SK-MEL-5 (cell line): ENCODE results near the gene USO1. TPM values are rescaled to one million over a fixed set of nuclear protein-coding genes. Genes with fewer than 3 reads are reported as not detected.
"Not testable (repeated sequence)": the region's sequence is repeated elsewhere in the genome, so short reads cannot be mapped to it uniquely, and the experiment has no call there.

Experiments
- DNase-seq: peaks from one replicate; pipeline ENCODE4 v3.0.0-alpha.2; 2016; ENCODE audit warnings: low read depth, low spot score
- in situ Hi-C: cut with HindIII; loops from 2 replicates; pipeline ENCODE4 v1.10.0; 2016; ENCODE audit warnings: low sequenced_read_pairs, high pct_unique_total_duplicates, low pct_unique_long_range_greater_than_20kb
- total RNA-seq: library from RNA; depleted of rRNA; stranded (reverse); fragments of >200 nt; shearing (Covaris generic); gene quantifications from 2 replicates; pipeline ENCODE4 v1.2.3, GENCODE V29; 2014

USO1 gene
- total RNA-seq, 1 experiment from 2014 or later, result 80.7 TPM

DNA sequence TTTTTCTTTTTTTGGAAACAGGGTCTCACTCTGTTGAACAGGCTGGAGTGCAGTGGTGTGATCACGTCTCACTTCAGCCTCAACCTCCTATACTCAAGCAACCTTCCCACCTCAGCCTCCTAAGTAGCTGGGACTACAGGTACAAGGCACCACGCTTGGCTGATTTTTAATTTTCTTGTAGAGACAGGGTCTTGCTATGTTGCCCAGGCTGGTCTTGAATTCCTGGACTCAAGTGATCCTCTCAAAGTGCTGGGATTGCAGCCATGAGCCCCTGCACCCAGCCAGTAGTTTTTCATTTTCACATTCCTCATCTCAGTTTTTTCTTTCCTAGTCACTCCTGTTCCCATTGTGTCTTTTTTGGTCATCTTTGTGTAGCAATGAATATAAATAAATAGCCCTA, 11.1 kb downstream of the USO1 start:
- no peak for DNase-seq
- in situ Hi-C loops, result no loop called here

DNA sequence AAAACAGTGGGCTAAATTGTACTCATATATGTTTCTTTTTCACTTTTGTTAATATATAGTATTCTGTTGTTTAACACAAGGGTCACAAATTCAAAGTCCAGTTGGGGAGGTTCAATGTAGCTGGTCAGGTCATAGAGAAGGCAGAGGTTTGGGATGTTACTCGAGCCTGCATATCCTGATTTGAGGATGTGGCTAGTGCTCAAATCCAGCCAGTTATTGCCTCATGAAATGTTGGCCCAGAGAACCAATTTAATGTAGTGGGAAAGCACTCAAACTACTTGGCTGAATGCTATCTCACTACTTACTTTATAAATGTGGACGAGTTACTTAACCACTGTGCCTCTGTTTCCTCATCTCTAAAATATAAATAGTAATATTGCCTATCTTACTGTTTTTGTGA, 12.5 kb downstream of the USO1 start:
- in situ Hi-C loops, result no loop called here
- no peak for DNase-seq

DNA sequence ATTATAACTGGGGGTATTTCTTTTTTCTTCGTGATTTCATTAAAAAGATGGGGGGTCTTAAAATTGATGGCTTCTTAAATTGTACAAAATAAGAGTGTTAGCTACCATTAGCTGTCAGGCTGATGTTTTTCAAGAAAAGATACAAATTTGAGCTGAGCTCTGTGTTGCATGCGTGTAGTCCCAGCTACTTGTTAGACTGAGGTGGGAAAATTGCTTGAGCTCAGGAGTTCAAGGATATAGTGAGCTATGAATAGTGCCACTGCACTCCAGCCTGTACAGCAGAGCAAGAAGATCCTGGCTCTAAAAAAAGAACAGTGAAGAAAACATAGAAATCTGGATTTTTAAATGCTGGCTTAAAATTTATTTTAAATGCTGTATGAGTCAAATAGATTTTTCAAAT, 13.0 kb downstream of the USO1 start:
- in situ Hi-C loops, result no loop called here

DNA sequence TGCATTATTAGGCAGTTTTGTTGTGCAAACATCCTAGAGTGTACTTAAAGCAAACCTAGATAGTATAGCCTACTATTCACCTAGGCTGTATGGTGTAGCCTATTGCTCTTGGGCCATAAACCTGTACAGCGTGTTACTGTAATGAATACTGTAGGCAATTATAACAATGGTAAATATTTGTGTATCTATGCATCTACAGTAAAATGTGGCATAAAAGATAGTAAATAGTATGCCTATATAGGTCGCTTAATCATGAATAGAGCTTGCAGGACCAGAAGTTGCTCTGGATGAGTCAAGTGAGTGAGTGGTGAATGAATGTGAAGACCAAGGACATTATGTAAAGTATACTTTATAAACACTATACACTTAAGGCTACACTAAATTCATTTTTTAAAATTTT, 16.6 kb downstream of the USO1 start:
- no peak for DNase-seq

More for the DNA sequence above, 13.0 kb downstream of the USO1 start:
- no peak for DNase-seq

DNA sequence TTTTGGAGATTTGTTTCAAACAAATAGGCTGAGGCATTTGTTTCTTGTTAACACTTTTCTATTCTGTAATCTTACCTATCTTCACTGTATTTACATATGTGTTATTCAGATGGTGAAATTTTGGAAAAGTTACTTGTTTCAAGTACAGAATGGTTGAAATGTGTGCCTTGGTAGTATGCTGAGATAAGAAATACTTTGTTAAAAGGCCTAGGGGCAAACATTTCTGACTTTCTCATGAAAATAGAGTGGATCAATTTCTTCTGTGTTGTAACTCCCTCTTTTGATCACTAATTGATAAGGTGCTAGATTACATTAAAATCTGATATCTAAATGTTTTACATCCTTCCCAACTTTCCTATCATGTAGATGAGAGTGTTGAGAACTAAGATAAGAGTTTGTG, 18.1 kb downstream of the USO1 start:
- in situ Hi-C loops, result no loop called here
- DNase-seq, result no peak

More for the DNA sequence above, 16.6 kb downstream of the USO1 start:
- in situ Hi-C loops, result no loop called here

DNA sequence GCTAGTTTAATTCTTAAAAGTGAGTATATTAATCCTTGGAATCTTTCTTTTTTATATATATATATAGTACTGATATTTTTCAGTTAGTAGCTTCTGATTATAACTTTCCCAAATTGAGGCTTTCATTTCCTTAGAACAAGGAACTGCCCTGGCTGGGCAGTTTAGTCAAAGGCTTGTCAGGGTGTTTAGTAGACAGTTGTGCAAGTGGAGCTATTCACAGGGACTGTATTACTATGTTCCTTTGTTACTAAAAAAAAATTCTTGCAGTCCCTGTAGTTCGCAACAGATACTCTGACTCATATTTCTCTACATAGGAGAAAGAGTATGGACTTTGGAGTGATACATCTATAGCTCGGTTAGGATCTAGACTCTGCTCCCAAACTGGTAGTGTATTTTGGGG, 20.8 kb downstream of the USO1 start:
- peak; percentile 6 for DNase-seq
- in situ Hi-C loops, result no loop called here

DNA sequence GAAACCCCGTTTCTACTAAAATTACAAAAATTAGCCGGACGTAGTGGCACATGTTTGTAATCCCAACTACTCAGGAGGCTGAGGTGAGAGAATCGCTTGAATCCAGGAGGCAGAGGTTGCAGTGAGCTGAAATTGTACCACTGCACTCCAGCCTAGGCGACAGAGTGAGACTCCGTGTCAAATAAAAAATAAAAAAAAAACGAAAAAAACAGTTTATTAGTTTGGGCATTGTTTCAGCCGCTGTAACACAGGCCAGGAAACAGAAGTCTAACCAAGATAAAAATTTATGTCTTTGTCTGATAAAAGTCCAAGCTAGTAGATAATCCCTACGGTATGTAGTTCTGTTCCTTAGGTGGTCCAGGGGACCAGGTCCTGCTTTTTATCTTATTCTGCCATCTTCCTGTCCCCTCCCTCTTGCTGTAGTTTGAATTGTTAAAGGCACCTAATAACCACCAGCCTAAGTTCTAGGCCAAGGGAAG, 21.4 kb downstream of the USO1 start:
- in situ Hi-C loops, result no loop called here
- DNase-seq, result no peak

DNA sequence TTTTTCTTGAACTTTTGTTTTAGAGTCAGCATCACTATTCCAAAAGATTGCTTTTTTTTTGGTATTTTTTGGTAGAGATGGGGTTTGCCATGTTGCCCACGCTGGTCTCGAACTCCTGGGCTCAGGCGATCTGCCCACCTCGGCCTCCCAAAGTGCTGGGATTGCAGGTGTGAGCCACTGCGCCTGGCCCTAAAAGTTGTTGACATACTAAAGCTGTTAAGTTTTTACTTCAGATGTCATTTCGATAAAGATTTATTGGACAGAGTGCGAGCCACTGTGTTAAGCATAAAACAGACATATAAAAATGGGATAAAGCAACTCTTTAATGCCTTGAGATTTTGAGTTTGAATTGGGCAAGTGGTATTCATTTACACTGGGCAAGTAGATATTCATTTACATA, 28.3 kb downstream of the USO1 start:
- in situ Hi-C loops, result no loop called here

DNA sequence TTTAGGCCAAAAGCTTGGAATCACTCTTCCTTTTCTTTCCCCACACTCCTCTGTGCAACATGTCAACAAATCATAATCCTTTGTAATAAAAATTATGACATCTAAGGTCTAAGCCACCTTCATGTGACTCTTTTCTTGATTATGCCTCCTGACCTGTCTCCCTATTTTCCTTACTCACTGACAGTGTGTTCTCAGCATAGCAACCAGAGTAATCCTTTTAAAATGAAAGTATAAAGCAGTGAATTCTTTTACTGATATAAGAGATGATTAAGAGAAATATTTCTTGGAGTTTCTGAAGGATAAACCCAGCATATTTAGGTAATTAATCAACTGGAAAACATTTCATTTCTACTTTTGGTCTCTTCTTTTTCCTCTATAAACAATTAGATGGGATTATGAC, 44.7 kb downstream of the USO1 start:
- in situ Hi-C loops, result no loop called here
- no peak for DNase-seq

More for the DNA sequence above, 28.3 kb downstream of the USO1 start:
- DNase-seq, result no peak

DNA sequence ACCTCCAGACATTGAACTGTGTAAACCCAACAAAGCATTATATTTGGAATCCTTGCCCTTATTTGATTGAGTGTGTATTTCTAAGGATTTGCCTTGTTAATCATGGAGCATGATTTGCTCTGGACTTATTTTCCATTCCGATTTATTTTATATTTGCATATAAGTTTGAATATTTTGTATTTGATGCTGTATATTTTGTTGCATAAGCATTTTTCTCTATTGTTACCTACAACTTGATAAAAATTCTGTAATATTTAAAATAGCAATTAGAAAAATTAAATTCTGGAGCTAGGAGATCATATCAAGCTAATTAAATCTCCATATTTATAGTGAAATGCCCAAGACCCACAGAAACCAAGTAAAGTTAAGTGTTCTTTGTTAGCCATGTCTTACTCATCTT, 47.2 kb downstream of the USO1 start:
- no peak for DNase-seq
- in situ Hi-C loops, result no loop called here

DNA sequence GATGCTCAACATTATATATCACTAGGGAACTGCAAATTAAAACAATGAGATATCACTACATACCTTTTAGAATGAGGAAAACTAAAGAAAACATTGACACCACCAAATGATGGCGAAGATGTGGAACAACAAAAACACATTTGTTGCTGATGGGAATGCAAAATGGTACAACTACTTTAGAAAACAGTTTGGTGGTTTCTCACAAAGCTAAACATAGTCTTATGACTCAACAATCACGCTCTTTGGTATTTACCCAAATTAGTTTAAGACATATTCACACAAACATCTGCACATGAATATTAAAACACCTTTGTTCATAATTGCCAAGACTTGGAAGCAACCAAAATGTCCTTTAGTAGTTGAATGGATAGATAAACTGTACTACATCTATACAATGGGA, 53.2 kb downstream of the USO1 start:
- in situ Hi-C loops, result no loop called here
- DNase-seq, result no peak

DNA sequence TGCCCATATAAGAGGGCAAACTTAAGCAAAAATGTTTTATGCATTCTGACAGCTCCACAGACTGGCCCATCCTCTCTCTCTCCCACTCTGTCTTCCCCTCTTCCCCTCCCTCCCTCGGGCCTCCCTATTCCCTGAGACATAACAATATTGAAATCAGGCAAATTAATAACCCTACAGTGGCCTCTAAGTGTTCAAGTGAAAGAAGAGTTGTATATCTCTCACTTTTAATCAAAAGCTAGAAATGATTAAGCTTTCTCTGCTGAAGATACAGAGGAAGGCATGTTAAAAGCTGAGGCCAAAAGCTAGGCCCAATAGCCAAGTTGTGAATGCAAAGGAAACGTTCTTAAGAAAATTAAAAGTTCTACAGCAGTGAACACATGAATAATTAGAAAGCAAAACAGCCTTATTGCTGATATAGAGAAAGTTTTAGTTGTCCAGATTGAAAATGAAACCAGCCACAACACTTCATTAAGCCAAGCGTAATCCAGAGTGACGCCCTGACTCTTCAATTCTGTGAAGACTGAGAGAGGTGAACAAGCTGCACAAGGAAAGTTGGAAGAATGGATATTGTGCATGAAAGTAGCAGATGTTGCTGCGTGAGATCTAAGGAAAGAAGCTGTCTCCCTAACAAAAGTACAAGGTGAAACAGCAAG, 54.9 kb downstream of the USO1 start:
- DNase-seq, result no peak
- in situ Hi-C loops, result no loop called here

DNA sequence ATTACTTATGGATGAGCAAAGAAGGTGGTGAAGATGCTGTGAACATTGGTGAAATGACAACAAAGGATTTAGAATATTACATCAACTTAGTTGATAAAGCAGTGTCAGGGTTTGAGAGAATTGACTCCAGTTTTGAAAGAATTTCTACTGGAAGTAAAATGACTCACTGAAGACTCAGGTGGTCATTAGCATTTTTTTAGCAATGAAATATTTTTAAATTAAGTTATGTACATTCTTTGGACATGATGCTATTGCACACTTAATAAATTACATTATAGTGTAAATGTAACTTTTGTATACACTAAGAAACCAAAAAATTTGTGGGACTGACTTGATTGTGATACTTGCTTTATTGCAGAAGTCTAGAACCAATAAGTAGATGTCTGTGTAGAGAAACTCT, 56.9 kb downstream of the USO1 start:
- in situ Hi-C loops, result no loop called here
- DNase-seq, result no peak

DNA sequence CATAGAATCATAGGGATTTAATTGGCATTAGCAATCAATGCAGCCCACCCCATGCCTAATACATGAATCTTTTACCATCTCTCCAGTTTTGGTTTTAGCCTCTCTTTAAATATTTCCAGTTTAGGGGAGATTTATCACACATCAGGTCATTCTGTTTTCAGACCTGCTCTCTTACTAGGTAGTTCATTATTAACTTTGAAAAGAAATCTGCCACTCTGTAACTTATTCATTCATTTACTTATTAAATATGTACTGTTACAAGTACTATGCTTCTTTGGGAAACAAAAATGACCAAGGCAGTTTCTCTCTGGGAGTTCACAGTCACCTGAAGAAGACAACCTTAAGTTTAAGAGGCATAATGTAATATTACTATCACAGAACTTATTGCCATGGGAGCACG, 62.1 kb downstream of the USO1 start:
- in situ Hi-C loops, result no loop called here
- no peak for DNase-seq

DNA sequence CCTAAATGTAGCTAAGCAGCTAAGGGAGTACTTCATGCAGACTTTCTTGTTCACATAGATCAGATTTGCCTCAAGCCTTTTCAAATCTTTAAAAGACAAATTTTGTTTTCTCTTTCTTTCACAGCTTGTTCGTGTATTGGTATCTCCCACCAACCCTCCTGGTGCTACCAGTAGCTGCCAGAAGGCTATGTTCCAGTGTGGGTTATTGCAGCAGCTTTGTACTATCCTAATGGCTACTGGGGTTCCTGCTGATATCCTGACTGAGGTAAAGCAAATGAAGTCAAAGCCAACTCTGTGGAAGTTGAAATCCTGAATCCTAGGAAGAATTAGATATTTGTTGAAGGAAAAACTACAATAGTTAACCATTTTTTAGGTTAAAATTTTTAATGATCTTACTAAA, 62.6 kb downstream of the USO1 start:
- DNase-seq, result no peak
- in situ Hi-C loops, result no loop called here

DNA sequence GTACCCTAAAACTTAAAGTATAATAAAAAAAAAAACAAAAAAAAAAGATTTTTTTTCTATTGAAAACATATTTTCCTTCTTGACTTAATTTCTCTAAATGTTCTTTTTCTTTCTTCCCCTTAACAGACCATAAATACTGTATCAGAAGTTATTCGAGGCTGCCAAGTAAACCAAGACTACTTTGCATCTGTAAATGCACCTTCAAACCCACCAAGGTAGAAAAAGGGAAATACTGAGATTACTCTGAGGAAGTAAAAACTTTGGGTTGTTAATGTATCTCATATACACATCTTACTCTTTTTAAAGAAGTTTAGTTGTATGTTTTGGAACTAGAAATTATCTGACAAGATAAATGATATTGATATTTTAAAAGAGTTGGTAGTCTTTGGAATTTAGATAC, 65.6 kb downstream of the USO1 start:
- in situ Hi-C loops, result no loop called here
- DNase-seq, result no peak

DNA sequence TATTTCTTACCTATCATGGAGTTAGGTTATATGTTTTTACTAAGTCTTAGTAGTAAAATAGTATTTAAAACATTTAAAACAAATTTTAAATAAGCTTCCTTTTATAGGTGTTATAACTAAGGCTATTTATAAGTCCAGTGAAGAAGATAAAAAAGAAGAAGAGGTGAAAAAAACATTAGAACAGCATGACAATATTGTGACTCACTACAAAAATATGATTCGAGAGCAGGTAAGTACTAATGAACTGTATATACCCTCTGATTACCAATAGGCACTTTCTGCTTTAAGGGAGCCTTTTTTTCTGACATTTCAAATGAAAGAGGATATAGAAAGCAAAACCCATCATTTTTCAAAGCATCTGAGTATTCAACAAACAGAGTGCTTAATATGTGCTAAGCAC, 76.6 kb downstream of the USO1 start:
- in situ Hi-C loops, result no loop called here
- no peak for DNase-seq

DNA sequence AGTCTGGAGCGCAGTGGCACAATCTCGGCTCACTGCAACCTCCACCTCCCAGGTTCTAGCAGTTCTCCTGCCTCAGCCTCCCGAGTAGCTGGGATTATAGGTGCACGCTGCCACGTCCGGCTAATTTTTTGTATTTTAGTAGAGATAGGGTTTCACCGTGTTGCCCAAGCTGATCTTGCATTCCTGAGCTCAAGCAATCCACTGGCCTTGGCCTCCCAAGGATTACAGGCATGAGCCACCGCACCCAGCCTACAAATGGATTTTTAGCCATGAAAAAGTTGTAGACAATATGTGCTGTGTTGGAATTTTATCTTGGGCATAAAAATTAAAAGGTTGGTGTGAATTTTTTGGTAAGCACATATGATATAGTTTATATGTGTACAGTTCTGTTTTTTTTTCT, 81.7 kb downstream of the USO1 start:
- in situ Hi-C loops, DNase-seq: not testable (repeated sequence)

DNA sequence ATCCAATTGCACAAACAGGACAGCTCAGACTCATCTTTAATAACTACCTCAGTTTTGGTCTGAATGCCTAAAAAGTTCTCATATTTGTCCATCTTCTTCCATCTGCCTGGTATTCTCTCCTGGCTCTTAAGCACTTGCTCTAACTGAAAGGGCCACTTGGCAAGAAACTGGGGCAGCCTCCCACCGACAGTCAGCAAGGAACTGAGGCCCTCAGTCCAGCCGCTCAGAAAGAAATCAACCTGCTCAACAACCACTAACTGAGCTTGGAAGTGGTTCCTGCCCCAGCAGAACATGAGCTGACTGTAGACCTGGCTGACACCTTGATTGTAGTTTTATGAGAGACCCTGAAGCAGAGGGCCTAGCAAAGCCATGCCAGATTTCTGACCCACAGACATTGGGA, 93.5 kb downstream of the USO1 start:
- no peak for DNase-seq
- in situ Hi-C loops, result no loop called here

DNA sequence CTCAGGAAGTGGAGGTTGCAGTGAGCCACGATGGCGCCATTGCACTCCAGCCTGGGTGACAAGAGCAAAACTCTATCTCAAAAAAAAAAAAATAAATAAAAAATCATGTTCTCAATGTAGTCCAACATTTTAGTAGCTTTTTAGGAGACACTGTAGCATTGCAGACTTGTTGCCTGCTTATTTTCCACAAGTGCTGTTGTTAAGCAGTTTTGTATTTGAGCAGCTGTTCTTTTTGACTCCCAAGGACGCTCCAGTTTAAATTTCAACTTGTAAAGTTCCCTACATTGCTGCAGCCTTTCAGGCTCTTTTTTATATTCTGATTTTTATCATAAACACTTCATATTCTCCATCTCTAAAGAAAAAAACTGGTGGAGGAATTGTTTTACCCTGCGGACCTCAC, 94.7 kb downstream of the USO1 start:
- DNase-seq, result no peak
- in situ Hi-C loops, result no loop called here
